NCI-H1092 (cell line): Measurements from ENCODE around the gene CEP128.

ENCODE experiments used
- DNase-seq: peaks from one replicate; lab custom pipeline; 2025; lab: John Stamatoyannopoulos, UW

The CEP128 gene

GRCh38 chr14:80664576-80664975, 277.0 kb downstream of the CEP128 start:
- DNase-seq: no peak

GRCh38 chr14:80663541-80663940, 278.0 kb downstream of the CEP128 start:
- DNase-seq: no peak

DNA sequence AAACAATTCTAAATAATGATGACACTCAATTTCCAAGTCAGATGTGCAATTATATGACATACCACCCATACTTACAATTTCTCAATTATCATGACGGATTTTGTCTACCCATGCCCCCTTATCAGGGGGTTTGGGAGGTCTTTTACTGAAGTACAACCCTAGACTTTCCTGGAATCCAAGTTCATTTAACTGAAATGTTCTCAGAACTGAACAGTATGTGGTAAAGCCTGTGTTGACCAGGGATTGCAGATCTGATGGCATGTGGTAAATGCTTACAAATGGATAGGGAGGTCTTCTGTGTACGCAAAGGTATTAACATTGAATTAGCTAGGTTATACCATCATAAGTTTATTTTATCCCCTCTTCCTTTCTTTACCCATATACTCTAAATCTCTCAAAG, 281.8 kb downstream of the CEP128 start:
- no peak for DNase-seq

- no peak for DNase-seq
These were observed 282.8 kb downstream of the CEP128 start for GRCh38 chr14:80658733-80659132.

DNA sequence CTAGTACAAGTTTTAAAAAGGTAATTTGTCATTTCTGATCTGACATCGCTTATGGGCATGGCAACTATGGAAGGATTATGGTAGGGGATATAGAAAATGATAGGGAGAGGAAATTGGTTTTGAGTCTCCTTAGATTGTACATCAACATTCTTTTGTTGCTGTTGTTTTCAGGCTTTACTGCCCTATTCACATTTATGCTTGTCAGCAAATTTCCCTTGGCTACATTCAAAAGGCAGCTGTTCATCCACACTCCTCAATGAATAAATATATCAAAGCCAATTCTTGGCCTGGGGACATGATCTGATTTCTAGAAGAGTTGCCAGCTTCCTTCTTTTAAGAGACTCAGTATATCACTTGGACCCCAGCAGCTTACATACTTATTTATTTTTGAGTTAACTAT, 283.4 kb downstream of the CEP128 start:
- DNase-seq: no peak

DNA sequence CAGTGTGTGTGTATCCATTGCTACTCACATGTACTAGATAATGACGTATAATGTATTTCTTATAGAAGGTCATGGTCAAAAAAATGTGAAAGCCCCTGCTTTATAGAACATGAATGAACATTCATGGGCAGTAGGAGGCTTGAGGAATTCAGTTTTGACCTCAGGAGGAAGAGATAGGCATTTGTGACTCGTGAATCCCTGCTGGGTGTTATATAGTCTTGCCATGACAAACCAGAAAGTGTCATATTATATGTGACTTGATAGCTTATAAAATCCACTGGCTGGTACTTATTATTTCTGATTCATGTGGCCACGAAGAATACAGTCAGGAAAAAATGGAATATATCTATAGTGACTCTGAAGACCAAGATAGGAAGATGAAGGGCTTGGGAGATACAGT, 287.6 kb downstream of the CEP128 start:
- DNase-seq: no peak

GRCh38 chr14:80645667-80646413, 295.7 kb downstream of the CEP128 start:
- DNase-seq: no peak

- no peak for DNase-seq
These were observed 296.7 kb downstream of the CEP128 start for GRCh38 chr14:80644826-80645225.

GRCh38 chr14:80638620-80639515, 302.7 kb downstream of the CEP128 start:
- DNase-seq: no peak

DNA sequence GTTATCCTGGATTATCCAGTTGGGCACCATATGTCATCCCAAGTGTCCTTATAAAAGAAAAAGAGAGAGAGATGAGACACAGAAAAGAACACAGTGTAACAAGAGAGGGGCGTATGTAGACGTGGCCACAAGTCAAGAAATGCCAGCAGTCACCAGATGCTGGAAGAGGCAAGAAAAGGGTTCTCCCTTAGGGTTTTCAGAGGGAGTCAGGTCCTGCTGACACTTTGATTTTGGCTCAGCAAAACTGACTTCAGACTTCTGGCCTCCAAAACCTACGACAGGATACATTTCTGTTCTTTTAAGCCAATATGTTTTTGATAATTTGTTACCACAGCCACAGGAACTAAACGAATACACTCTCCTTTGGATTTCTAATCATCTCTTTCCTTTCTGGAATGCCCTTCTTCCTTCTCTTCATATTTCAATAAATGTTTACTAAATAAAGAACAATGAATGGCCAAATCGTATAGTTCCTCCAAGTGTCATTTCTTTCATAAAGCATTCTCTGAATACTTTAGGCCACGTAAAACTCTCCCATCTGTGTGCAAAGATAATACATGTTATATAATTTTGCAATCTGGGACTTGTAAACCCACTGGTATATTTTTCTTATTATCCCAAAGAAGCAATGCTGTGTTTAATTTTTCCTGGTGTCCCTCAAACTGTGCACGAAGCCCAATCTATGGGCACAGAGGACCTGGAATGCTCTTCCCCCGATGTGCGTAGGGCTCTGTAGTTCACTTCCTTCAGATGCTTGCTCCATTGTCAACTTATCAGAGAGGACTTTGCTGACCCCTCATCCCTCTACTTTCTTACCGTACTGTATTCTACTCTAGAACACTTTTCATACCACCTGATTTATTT, 303.6 kb downstream of the CEP128 start:
- DNase-seq: no peak

- no peak for DNase-seq
These were observed 305.5 kb downstream of the CEP128 start for GRCh38 chr14:80636071-80636470.

DNA sequence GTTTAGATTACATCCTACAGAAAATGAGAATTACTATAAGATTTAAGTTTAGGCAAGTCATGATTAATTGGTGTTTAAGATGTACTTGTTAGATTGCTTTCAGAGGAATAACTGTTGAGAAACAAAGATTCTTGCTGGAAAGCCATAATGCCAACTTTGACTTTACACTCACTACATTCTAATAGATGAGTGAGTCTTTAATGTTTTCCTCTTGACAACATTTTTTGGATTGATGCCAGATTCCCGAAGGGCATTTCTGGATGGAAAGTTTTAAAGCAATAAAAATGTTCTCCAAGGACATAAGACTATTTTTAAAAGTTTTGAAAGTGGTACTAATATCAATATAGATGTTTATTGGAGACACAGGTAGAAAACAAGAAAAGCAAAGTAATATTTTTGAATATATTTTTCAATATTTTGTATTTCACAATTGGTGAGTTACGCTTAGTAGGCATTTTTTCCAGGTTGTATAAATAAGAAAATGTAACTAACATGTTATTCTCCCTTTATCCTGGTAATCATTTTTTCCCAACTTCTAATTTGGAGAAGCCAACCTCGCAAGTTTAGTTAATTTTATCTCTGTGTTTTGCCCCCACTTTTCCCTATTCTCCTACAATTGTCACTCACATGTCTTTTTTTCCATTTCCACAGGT, 307.3 kb downstream of the CEP128 start:
- no peak for DNase-seq

DNA sequence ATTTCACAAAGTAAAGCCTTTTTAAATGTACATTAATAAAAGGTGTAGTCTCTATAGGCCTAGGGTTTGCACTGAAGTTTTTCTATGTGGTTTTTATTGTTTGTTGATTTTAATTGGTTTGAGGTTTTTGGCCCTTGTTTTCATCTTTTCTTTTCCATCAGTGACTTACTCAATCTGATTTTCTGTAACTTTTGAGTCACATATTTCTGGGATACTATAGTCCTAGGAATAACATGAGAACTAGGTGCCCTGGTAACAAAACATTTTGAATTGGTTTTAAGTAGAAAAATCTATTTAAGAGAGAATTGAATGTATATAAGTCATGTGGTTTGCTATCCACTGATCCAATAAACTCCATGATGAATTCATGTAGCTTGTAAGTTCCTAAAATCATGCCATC, 311.9 kb downstream of the CEP128 start:
- no peak for DNase-seq

DNA sequence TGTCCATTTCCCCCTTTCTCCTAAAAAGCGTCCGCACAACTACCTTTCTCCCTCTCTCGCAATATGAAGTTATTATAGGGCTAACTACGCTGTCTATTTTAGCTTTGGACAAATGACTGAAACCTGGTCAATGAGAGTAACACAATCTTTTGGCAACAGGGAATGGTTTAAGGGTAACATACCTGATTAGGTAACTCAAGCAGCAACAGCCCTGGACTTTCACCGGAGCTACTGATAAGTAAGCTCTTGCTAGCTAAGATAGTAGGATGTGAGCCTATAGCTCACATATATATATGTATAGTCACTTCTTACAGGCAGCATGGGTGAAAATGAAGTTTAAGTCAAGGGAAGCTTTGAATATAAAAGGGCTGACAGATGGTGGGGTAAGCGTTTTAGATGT, 313.0 kb downstream of the CEP128 start:
- no peak for DNase-seq

- DNase-seq: no peak
These were observed 313.8 kb downstream of the CEP128 start for GRCh38 chr14:80627745-80628144.

DNA sequence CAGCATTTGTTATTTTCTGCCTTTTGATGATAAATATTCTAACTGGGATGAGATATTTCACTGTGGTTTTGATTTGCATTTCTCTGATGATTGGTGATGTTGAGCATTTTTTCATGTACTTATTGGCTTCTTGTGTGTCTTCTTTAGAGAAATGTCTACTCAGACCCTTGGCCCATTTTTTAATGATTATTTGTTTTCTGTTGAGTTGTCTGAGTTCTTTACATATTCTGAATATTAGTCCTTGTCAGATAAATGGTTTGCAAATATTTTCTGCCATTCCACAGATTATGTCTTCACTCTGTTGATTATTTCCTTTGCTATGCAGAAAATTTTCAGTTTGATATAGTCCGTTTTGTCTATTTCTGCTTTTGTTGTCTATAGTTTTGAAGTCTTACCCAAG, 317.0 kb downstream of the CEP128 start:
- no peak for DNase-seq

DNA sequence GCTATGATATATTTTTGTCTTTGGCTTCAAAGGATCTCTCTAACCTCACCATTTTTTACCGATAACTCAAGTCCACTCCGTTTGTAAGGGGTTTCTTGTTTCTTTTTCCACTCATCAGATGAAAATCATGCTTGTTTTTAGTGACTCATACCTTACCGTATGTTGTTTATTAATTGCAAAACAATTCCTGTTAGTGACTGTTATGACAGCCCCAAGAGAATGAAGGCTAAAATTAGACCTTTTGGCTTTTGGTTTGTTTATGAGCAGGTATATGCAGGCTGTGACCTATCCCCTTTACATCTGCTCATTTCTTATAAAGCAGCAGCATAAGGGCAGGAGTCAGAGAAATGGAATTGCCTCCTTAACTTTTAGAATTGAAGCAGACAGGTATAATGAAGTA, 319.8 kb downstream of the CEP128 start:
- no peak for DNase-seq

GRCh38 chr14:80620434-80620833, 321.1 kb downstream of the CEP128 start:
- no peak for DNase-seq

DNA sequence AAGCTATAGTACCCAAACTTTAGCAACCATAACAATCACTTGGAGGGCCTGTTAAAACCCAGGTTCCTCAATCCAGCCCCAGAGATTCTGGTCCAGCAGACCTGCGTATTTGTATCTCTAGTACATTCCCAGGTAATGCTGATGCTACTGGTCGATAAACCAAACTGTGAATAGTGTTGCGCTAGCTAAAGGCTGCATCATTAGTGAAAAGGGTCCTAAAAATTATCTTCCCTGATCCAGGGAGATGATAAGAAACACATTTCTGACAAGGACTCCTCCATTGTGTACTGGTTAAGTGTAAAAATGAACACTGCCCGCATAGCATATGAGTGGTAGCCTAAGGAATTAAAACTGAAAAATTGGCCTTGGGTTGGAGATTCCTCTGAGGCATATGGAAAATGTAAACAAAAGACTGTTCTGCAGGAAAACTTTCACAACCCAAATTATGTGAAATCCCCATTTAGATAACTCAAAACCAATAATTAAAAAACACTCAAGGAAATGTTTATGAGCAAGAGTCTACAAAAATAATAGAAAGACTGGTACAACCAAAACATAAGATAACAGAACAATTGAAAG, 322.7 kb downstream of the CEP128 start:
- DNase-seq: no peak

DNA sequence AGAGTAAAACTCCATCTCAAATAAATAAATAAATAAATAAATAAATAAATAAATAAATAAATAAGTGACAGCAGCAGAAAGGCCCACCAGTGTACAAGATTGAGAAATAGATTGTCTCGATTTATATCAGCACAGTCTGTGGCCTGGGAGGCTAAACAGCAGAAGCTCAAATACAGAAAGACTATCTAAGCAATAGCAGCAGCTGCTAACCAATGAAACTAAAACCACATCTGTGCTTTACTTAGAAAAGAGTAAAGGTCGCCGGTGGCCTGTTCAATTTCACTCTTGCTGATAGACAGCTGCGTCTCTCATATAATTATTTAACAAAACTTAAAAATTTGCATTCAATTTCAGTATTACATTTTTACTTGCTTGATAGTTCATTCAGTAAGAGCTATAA, 325.7 kb downstream of the CEP128 start:
- no peak for DNase-seq

- no peak for DNase-seq
These were observed 332.5 kb downstream of the CEP128 start for GRCh38 chr14:80609055-80609454.

- DNase-seq: no peak
These were observed 333.0 kb downstream of the CEP128 start for GRCh38 chr14:80608563-80608962.
